GM13977 (cell line): Measurements from ENCODE around the gene WNK2.

ENCODE experiments used
- DNase-seq: peaks from one replicate; pipeline ENCODE4 v3.0.0; 2012; ENCODE audit warnings: low spot score
- in situ Hi-C: fragments of 300-500 bp; cut with MboI; formaldehyde crosslinking; loops from one replicate; pipeline ENCODE4 v1.12.0; 2022; ENCODE audit warnings: low sequenced_read_pairs, low pct_unique_long_range_greater_than_20kb, mixed read lengths, inconsistent platforms; ENCODE audit not compliant: unreplicated experiment
- TF ChIP-seq, protein P1 (sequence below): IDR thresholded peaks from 2 replicates; pipeline ENCODE4 v1.5.1; 2012; ENCODE audit warnings: mild to moderate bottlenecking, control low read depth; ENCODE audit not compliant: insufficient read depth; ENCODE audit errors: extremely low read depth, missing control alignments

The WNK2 gene

DNA sequence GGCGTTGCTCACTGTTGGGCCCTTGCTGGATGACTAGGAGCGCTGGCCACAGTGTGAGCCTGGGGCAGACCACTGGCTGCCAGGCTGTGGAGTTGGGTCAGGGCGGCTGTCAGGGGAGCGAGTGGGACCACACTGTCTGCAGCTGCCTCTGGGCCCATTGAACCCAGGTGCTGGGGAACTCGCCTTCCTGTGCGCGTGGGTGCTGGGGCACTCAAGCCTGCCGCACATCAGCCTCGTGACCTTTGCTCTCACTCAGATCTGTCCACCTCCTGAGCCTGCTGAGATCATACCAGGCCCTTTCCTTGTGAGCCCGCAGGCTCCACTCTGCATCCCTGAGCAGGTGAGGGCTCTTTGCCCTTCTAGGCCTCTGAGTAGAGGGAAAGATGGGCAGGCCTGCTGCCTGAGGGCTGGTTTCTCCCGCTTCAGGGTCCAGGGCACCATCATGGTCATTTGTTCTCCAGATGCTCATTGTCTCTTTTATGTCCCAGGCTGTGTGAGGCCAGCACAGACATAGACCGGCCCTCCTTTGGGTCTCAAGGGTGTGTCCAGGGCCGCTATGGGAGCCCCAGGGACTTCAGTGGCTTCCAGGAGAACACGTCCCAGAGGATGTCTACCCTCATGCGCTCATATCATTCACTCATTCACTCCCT is 26.5 kb downstream of the WNK2 start:
- TF ChIP-seq, protein P1, sequence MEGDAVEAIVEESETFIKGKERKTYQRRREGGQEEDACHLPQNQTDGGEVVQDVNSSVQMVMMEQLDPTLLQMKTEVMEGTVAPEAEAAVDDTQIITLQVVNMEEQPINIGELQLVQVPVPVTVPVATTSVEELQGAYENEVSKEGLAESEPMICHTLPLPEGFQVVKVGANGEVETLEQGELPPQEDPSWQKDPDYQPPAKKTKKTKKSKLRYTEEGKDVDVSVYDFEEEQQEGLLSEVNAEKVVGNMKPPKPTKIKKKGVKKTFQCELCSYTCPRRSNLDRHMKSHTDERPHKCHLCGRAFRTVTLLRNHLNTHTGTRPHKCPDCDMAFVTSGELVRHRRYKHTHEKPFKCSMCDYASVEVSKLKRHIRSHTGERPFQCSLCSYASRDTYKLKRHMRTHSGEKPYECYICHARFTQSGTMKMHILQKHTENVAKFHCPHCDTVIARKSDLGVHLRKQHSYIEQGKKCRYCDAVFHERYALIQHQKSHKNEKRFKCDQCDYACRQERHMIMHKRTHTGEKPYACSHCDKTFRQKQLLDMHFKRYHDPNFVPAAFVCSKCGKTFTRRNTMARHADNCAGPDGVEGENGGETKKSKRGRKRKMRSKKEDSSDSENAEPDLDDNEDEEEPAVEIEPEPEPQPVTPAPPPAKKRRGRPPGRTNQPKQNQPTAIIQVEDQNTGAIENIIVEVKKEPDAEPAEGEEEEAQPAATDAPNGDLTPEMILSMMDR = no peak
- in situ Hi-C loops = no loop called here
- no peak for DNase-seq

DNA sequence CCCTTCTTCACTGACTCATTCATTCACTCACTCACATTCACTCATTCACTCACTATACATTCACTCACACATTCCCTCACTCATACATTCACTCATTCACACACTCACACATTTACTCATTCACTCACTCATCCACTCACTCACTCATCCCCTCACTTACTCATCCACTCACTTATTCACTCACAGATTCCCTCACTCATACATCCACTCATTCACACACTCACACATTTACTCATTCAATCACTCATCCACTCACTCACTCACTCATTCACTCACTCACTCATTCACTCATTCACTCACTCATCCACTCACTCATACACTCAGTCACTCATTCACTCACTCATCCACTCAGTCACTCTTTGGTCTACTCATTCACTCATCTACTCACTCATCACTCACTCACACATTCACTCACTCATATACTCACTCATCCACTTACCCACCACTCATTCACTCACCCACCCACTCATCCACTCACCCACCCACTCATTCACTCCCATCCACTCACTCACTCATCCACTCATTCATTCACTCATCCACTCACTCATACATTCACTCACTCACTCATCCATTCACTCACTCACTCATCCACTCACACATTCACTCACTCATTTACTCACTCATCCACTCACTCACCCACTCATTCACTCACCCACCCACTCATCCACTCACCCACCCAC is 27.2 kb downstream of the WNK2 start:
- DNase-seq = no peak
- TF ChIP-seq, protein P1 = no peak
- in situ Hi-C loops = no loop called here

DNA sequence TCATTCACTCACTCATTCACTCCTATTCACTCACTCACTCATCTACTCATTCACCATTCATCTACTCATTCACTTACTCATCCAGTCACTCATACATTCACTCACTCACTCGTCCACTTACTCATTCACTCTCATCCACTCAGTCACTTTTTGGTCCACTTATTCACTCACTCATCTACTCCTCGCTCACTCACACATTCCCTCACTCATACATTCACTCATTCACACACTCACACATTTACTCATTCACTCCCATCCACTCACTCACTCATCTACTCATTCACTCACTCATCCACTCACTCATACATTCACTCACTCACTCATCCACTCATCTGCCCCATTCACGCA is 27.7 kb downstream of the WNK2 start:
- TF ChIP-seq, protein P1 = no peak
- DNase-seq = no peak
- in situ Hi-C loops = no loop called here

DNA sequence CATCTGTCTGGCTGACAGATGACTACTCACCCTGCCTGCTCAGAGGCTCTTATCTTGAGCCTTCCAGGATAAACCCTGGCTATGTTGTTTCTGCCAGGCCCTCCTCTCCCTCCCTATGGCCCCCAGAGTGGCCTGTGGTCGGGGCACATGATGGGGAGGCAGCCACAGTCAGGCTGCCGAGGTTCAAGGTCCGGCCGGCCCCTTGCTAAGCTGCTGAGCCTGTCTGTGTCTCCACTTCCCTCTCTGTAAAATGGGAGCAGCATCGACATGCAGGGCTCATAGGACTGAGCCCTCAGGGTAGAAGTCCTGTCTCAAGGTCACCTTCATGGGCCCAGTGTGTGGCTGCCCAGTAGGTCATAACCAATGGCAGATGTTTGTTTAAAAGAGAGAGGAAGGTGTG is 28.5 kb downstream of the WNK2 start:
- TF ChIP-seq, protein P1 = no peak
- no peak for DNase-seq
- in situ Hi-C loops = no loop called here

DNA sequence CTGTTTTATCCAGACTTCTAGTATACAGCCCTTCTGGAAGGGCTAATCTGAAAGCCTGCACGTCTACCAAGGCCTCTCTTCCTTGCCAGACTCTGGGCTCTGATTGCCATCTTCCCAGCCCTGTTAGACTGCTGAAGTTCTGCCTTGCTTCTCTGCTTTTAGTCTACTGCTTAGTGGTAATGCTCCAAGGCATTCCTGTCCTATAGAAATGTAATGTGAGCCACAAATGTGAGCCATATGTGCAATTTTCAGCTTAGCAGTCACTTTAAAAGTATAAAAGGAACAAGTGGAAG is 32.1 kb downstream of the WNK2 start:
- TF ChIP-seq, protein P1 = no peak
- in situ Hi-C loops = no loop called here

DNA sequence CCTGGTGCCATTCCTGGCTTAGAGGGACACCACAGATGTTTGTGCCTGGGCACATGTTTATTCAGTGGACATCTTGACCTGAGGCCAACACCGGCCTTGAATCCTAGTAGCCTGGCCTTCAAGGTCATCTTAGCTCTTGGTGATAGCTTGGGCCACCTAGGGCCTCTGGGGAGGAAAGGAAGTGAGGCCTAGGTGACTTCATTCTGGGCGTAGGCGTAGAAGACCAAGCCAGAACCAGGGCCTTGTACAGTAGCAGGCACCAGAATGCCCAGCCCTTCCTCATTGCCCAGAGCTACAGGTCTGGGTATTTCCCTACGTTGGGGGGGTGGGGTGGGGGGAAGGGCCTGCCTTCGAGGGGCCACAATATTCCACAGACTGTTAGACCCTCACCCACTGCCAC is 33.8 kb downstream of the WNK2 start:
- in situ Hi-C loops = no loop called here
- TF ChIP-seq, protein P1 = no peak
- no peak for DNase-seq

More for the DNA sequence above, 32.1 kb downstream of the WNK2 start:
- DNase-seq = no peak
